ENCODE measurements around the gene NTM.

Gene NTM

DNA sequence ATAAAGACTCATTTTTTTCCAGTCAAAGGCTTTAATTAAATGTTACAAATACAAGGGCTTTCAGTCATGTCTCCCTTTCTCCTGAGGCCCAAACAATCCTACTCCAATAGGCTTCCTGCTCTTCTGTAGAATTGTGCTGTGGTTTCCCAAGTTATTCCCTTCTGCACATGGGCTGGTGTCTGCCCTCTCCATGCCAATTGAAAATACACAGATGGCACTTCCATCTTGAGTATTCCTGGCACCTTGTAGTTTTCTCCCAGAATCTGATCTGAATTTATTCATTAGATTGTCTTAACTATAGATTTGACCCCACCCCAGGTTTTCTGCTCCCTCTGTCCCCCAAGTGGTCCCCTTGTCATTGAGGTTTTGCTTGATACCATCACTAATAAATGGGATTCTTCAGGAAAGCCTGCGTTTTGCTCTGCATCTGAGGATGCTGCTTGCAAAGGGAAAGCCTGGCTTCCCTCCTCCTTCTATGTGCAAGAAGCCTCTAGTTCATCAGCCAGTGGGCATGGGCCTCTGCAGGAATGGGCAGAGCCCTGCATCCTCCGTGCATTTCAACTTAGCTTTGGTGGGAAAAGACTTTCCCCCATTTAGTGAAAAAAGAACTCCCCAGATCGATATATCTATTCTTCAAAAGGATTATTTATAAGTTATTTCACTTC, 926.7 kb downstream of the NTM start:
- H3K36me3 ChIP-seq (ENCODE audit: control insufficient read depth in 1 of 2, insufficient read depth in 2 of 2, low read depth in 1 of 2, low read length in 2 of 2) = peaks cover 0 to 7% of the 10 kb centered on the region in 2 experiments
- no peak overlapping the region for H3K4me3 ChIP-seq (ENCODE audit: insufficient read depth in 1 of 2, low read depth in 1 of 2, low read length in 2 of 2)
- H2BK120ac ChIP-seq (ENCODE audit: low read depth, low read length) = no peak overlapping the region
- no peak overlapping the region for H2BK5ac ChIP-seq (ENCODE audit: low read depth, low read length, poor library complexity, severe bottlenecking)
- no peak overlapping the region for H2AFZ ChIP-seq (ENCODE audit: low read depth, low read length)
- H3K23ac ChIP-seq (ENCODE audit: low read length in 2 of 2) = no peak overlapping the region
- H3K9ac ChIP-seq (ENCODE audit: low read length) = no peak overlapping the region
- no peak overlapping the region for H3K4ac ChIP-seq (ENCODE audit: low read depth in 1 of 2, low read length in 2 of 2)
- H3K27me3 ChIP-seq (ENCODE audit: control insufficient read depth in 1 of 2, insufficient read depth in 1 of 2, low read length in 2 of 2) = no peaks in the 10 kb centered on the region
- no peak overlapping the region for H4K91ac ChIP-seq (ENCODE audit: low read length)
- H3K4me1 ChIP-seq (ENCODE audit: control insufficient read depth, insufficient read depth, low read depth, low read length) = no peaks in the 10 kb centered on the region
- no peak overlapping the region for H2BK12ac ChIP-seq (ENCODE audit: low read length in 2 of 2)
- no peak overlapping the region for H3K27ac ChIP-seq (ENCODE audit: low read length, poor library complexity, severe bottlenecking)
- peaks cover 48% of the 10 kb centered on the region for H3K79me1 ChIP-seq (replicated peaks; ENCODE audit: low read length, poor library complexity, severe bottlenecking)
- no peak overlapping the region for H2BK15ac ChIP-seq (ENCODE audit: low read depth, poor library complexity, severe bottlenecking)
- WGBS = 86% methylated on average over 3 of the region's 3 CpGs
- H3K4me2 ChIP-seq (ENCODE audit: low read length, poor library complexity, severe bottlenecking) = no peak overlapping the region
- no peak overlapping the region for H4K8ac ChIP-seq (ENCODE audit: low read length)
- H3K9me3 ChIP-seq (ENCODE audit: control insufficient read depth, low read length) = no peaks in the 10 kb centered on the region
- no peak overlapping the region for H2AK5ac ChIP-seq (ENCODE audit: low read length, severe bottlenecking)
- DNase-seq = no peak
- H3K14ac ChIP-seq (ENCODE audit: low read length in 2 of 2) = no peak overlapping the region
- H3K18ac ChIP-seq (ENCODE audit: low read depth in 1 of 2, low read length in 2 of 2) = no peak overlapping the region

DNA sequence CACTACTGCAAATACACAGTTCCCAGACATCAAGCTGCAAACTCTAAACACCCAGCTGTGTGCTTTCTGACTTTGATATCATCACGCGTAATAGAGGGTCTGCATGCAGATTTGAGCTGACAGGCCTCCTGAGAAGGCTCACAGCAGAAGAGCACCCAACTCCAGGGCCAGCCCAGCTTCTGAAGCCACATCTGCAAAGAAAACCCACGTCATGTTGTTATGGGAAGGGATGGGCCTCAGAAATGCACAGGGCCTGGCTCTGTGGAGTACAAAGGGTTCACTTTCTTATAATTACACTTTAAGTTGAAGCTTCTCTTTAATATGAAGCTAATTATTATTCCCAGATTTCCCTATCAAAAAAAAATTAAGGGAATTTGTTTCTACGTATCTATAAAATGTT, 927.9 kb downstream of the NTM start:
- Histone ChIP-seq H3K36me3 (ENCODE audit: control insufficient read depth in 1 of 2, insufficient read depth in 2 of 2, low read depth in 1 of 2, low read length in 2 of 2) (peaks cover 0 to 7% of the 10 kb centered on the region in 2 experiments), H3K27me3 (ENCODE audit: control insufficient read depth in 1 of 2, insufficient read depth in 1 of 2, low read length in 2 of 2) (no peaks in the 10 kb centered on the region), H3K79me1 (replicated peaks; ENCODE audit: low read length, poor library complexity, severe bottlenecking) (peaks cover 45% of the 10 kb centered on the region), H2AFZ (ENCODE audit: low read depth, low read length) (no peak overlapping the region), H3K9ac (ENCODE audit: low read length) (no peak overlapping the region), H3K23ac (ENCODE audit: low read length in 2 of 2) (no peak overlapping the region), H3K4ac (ENCODE audit: low read depth in 1 of 2, low read length in 2 of 2) (no peak overlapping the region), H2AK5ac (ENCODE audit: low read length, severe bottlenecking) (no peak overlapping the region), H3K14ac (ENCODE audit: low read length in 2 of 2) (no peak overlapping the region), H3K4me2 (ENCODE audit: low read length, poor library complexity, severe bottlenecking) (no peak overlapping the region), H4K91ac (ENCODE audit: low read length) (no peak overlapping the region), H2BK12ac (ENCODE audit: low read length in 2 of 2) (no peak overlapping the region), H3K4me3 (ENCODE audit: insufficient read depth in 1 of 2, low read depth in 1 of 2, low read length in 2 of 2) (no peak overlapping the region), H4K8ac (ENCODE audit: low read length) (no peak overlapping the region), H2BK5ac (ENCODE audit: low read depth, low read length, poor library complexity, severe bottlenecking) (no peak overlapping the region), H2BK120ac (ENCODE audit: low read depth, low read length) (no peak overlapping the region), H3K4me1 (ENCODE audit: control insufficient read depth, insufficient read depth, low read depth, low read length) (no peaks in the 10 kb centered on the region), H3K27ac (ENCODE audit: low read length, poor library complexity, severe bottlenecking) (no peak overlapping the region), H3K18ac (ENCODE audit: low read depth in 1 of 2, low read length in 2 of 2) (no peak overlapping the region), H3K9me3 (ENCODE audit: control insufficient read depth, low read length) (no peaks in the 10 kb centered on the region), H2BK15ac (ENCODE audit: low read depth, poor library complexity, severe bottlenecking) (no peak overlapping the region)
- WGBS = 97% methylated on average over 2 of the region's 4 CpGs
- DNase-seq = no peak

DNA sequence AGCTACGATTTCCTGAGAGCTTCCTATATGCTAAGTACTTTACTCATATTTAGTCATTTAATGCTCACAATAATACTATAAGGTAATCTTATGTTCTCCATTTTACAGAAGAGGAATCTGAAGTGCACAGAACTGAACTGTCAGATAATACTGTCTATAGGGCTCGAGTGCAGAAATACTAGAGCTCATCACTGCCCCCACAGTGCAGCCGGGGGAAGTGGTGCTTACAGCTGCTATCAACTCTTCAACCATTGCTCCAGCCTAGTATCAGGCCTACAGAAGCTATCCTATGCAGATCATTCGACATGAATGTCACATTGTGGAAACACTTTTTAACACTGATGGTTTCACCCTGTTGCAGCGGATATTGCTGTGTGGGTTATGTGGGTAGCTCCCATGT, 929.9 kb downstream of the NTM start:
- H3K4me3 ChIP-seq (ENCODE audit: insufficient read depth in 1 of 2, low read depth in 1 of 2, low read length in 2 of 2) = no peak overlapping the region
- no peak overlapping the region for H2AK5ac ChIP-seq (ENCODE audit: low read length, severe bottlenecking)
- no peak overlapping the region for H3K9ac ChIP-seq (ENCODE audit: low read length)
- no peak overlapping the region for H3K4me2 ChIP-seq (ENCODE audit: low read length, poor library complexity, severe bottlenecking)
- WGBS = 80% methylated on average over 4 of the region's 5 CpGs
- no peak overlapping the region for H4K91ac ChIP-seq (ENCODE audit: low read length)
- no peak overlapping the region for H3K18ac ChIP-seq (ENCODE audit: low read depth in 1 of 2, low read length in 2 of 2)
- no peak overlapping the region for H3K14ac ChIP-seq (ENCODE audit: low read length in 2 of 2)
- H3K27ac ChIP-seq (ENCODE audit: low read length, poor library complexity, severe bottlenecking) = no peak overlapping the region
- no peaks in the 10 kb centered on the region for H3K9me3 ChIP-seq (ENCODE audit: control insufficient read depth, low read length)
- peaks cover 42% of the 10 kb centered on the region for H3K79me1 ChIP-seq (replicated peaks; ENCODE audit: low read length, poor library complexity, severe bottlenecking)
- H3K4me1 ChIP-seq (ENCODE audit: control insufficient read depth, insufficient read depth, low read depth, low read length) = no peaks in the 10 kb centered on the region
- no peak overlapping the region for H4K8ac ChIP-seq (ENCODE audit: low read length)
- H2BK120ac ChIP-seq (ENCODE audit: low read depth, low read length) = no peak overlapping the region
- H2BK5ac ChIP-seq (ENCODE audit: low read depth, low read length, poor library complexity, severe bottlenecking) = no peak overlapping the region
- H3K36me3 ChIP-seq (ENCODE audit: control insufficient read depth in 1 of 2, insufficient read depth in 2 of 2, low read depth in 1 of 2, low read length in 2 of 2) = peaks cover 0 to 7% of the 10 kb centered on the region in 2 experiments
- H2BK15ac ChIP-seq (ENCODE audit: low read depth, poor library complexity, severe bottlenecking) = no peak overlapping the region
- DNase-seq = no peak
- no peak overlapping the region for H3K4ac ChIP-seq (ENCODE audit: low read depth in 1 of 2, low read length in 2 of 2)
- H3K23ac ChIP-seq (ENCODE audit: low read length in 2 of 2) = no peak overlapping the region
- H3K27me3 ChIP-seq (ENCODE audit: control insufficient read depth in 1 of 2, insufficient read depth in 1 of 2, low read length in 2 of 2) = no peaks in the 10 kb centered on the region
- H2BK12ac ChIP-seq (ENCODE audit: low read length in 2 of 2) = no peak overlapping the region
- H2AFZ ChIP-seq (ENCODE audit: low read depth, low read length) = no peak overlapping the region

DNA sequence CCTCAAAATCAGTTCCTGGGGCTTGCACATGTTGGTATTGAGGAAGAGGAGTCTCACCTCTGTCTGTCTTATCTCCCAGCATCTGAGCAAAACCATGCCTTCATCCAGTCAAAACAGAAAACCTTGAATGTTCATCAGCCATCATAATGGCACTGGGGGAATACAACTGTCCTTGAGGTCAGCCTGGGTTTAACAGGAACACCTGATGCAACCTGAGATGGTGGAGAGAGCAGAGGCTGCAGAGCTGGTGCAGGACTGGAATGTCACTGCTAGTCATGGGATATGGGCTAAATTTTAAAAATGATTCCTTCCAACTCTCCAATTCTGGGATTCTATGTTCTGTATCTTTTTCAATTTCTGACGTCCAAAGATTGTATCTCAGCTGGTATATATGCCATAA, 931.0 kb downstream of the NTM start:
- H2BK15ac ChIP-seq (ENCODE audit: low read depth, poor library complexity, severe bottlenecking) = no peak overlapping the region
- no peak for DNase-seq

More for the DNA sequence above, 931.0 kb downstream of the NTM start:
- Histone ChIP-seq H3K79me1 (replicated peaks; ENCODE audit: low read length, poor library complexity, severe bottlenecking) (peaks cover 43% of the 10 kb centered on the region), H4K8ac (ENCODE audit: low read length) (no peak overlapping the region), H3K4me2 (ENCODE audit: low read length, poor library complexity, severe bottlenecking) (no peak overlapping the region), H3K4ac (ENCODE audit: low read depth in 1 of 2, low read length in 2 of 2) (no peak overlapping the region), H3K27ac (ENCODE audit: low read length, poor library complexity, severe bottlenecking) (no peak overlapping the region), H3K9ac (ENCODE audit: low read length) (no peak overlapping the region), H4K91ac (ENCODE audit: low read length) (no peak overlapping the region), H3K14ac (ENCODE audit: low read length in 2 of 2) (no peak overlapping the region), H2BK12ac (ENCODE audit: low read length in 2 of 2) (no peak overlapping the region), H2AFZ (ENCODE audit: low read depth, low read length) (no peak overlapping the region), H3K36me3 (ENCODE audit: control insufficient read depth in 1 of 2, insufficient read depth in 2 of 2, low read depth in 1 of 2, low read length in 2 of 2) (peaks cover 0 to 7% of the 10 kb centered on the region in 2 experiments), H2BK120ac (ENCODE audit: low read depth, low read length) (no peak overlapping the region), H3K4me3 (ENCODE audit: insufficient read depth in 1 of 2, low read depth in 1 of 2, low read length in 2 of 2) (no peak overlapping the region), H3K18ac (ENCODE audit: low read depth in 1 of 2, low read length in 2 of 2) (no peak overlapping the region), H2BK5ac (ENCODE audit: low read depth, low read length, poor library complexity, severe bottlenecking) (no peak overlapping the region), H2AK5ac (ENCODE audit: low read length, severe bottlenecking) (no peak overlapping the region), H3K27me3 (ENCODE audit: control insufficient read depth in 1 of 2, insufficient read depth in 1 of 2, low read length in 2 of 2) (no peaks in the 10 kb centered on the region), H3K9me3 (ENCODE audit: control insufficient read depth, low read length) (no peaks in the 10 kb centered on the region), H3K23ac (ENCODE audit: low read length in 2 of 2) (no peak overlapping the region), H3K4me1 (ENCODE audit: control insufficient read depth, insufficient read depth, low read depth, low read length) (no peaks in the 10 kb centered on the region)
- WGBS = no CpG with 5 or more reads among the region's 1 CpG

All from mesenchymal stem cell (in vitro differentiated cells and primary cell).